Measurements from ENCODE around the gene ACTN4. TPM values are rescaled to one million over a fixed set of nuclear protein-coding genes. Genes with fewer than 3 reads are reported as not detected.
"Not testable (repeated sequence)": the region's sequence is repeated elsewhere in the genome, so short reads cannot be mapped to it uniquely, and the experiment has no call there.

Gene ACTN4
- total RNA-seq (10 to 100 TPM; 52.9 to 57.6 TPM), polyA plus RNA-seq (1 to 10 TPM; 3.2 to 8.5 (median 4.8) TPM), total RNA-seq (19.2 to 106 (median 66.8) reads per million in 6 experiments)

DNA sequence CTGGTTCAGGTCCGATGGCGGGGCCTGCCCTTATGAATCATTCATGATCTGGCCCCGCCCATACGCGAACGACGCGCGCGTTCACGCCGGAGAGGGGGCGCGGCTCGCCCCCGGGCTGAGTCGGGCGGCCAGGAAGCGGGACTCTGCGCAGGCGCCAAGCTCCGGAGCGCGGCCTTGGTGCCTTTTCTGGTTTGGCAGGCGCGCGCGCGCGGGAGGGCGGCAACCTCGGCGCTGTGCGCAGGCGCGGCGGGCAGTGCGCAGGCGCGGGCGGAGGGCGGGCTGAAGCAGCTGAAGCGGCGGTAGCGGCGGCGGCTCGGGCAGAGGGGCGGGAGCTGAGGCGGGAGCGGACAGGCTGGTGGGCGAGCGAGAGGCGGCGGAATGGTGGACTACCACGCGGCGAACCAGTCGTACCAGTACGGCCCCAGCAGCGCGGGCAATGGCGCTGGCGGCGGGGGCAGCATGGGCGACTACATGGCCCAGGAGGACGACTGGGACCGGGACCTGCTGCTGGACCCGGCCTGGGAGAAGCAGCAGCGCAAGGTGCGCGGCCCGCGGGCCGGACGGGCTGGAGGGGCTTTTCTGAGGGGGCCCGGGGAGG, at the start of gene ACTN4:
Gene ACTN4 (plus strand): TSS at position 282 of the 598 bp plus-strand sequence. CDS start 97 bp downstream, at position 379.
- ATAC-seq, result peak; percentile 88 to 94
- H3K4me1 Mint-ChIP-seq, result peaks cover 17 to 50% (median 28%) of the 10 kb centered on the region in 4 donors
- peaks cover 0 to 3% (median 2%) of the 10 kb centered on the region in 3 donors for H3K36me3 Mint-ChIP-seq
- H3K4me3 Mint-ChIP-seq, result peak within 1 kb of the TSS; percentile 86 to 95 (median 91)
- peak; percentile 99 to 100 (median 100) for DNase-seq
- H3K27ac Mint-ChIP-seq, result peak within 1 kb of the TSS; percentile 37 to 94 (median 86)
- no peaks in the 10 kb centered on the region for H3K9me3 Mint-ChIP-seq
- POLR2A ChIA-PET, result interaction anchor here (0.6 to 2.2 kb wide), 11 partner anchors 9 to 590 kb away, joined by 3 to 18 read pairs (median 4); partner anchors contain the start of genes EIF3K, FAM98C, NFKBIB and PSMD8
- peaks cover 12 to 47% (median 31%) of the 10 kb centered on the region in 5 donors for H3K27me3 Mint-ChIP-seq

- POLR2A ChIA-PET, result interaction anchor here (2.0 kb wide), 1 partner anchor 18 kb away, joined by 7 read pairs; the partner anchor contains the start of genes EIF3K and MAP4K1
- Mint-ChIP-seq H3K27me3 (no peaks in the 10 kb centered on the region), H3K4me3 (no peak overlapping the region), H3K36me3 (peaks cover 0 to 57% (median 5%) of the 10 kb centered on the region in 3 donors), H3K4me1 (peaks cover 0 to 5% (median 2%) of the 10 kb centered on the region in 4 donors), H3K27ac (peak overlapping the region in 2 of 10 donors; percentile 20 to 66), H3K9me3 (no peaks in the 10 kb centered on the region)
- no peak for ATAC-seq
- no peak for DNase-seq
Measured at GRCh38 chr19:38599722-38600121, 47.7 kb upstream of the ACTN4 start.

DNA sequence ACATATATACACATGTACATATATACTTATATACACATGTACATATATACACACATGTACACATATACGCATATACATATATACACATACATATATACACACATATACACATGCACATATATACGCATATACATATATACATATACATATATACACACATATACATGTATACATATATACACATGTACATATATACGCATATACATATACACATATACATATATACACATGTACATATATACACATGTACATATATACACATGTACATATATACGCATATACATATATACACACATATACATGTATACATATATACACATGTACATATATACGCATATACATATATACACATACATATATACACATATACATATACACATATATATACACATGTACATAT, 44.6 kb upstream of the ACTN4 start:
- peaks cover 0 to 57% (median 5%) of the 10 kb centered on the region in 3 donors for H3K36me3 Mint-ChIP-seq
- H3K27ac Mint-ChIP-seq, H3K4me1 Mint-ChIP-seq, POLR2A ChIA-PET, H3K27me3 Mint-ChIP-seq, DNase-seq, H3K9me3 Mint-ChIP-seq, ATAC-seq, H3K4me3 Mint-ChIP-seq: not testable (repeated sequence)

GRCh38 chr19:38606131-38606530, 41.3 kb upstream of the ACTN4 start:
- H3K27me3 Mint-ChIP-seq, result no peaks in the 10 kb centered on the region
- POLR2A ChIA-PET, result interaction anchor here (0.5 kb wide), 1 partner anchor 190 kb away, joined by 3 read pairs; no protein-coding TSS in a partner anchor
- DNase-seq (no peak), ATAC-seq (no peak)
- no peak overlapping the region for H3K4me3 Mint-ChIP-seq
- no peaks in the 10 kb centered on the region for H3K9me3 Mint-ChIP-seq
- H3K27ac Mint-ChIP-seq, result peak overlapping the region in 2 of 10 donors; percentile 51 to 56
- peaks cover 0 to 5% (median 4%) of the 10 kb centered on the region in 4 donors for H3K4me1 Mint-ChIP-seq
- H3K36me3 Mint-ChIP-seq, result peaks cover 0 to 73% (median 6%) of the 10 kb centered on the region in 3 donors

GRCh38 chr19:38614289-38614688, 33.2 kb upstream of the ACTN4 start:
- POLR2A ChIA-PET, result no interaction called here
- peaks cover 34 to 62% (median 45%) of the 10 kb centered on the region in 4 donors for H3K4me1 Mint-ChIP-seq

GRCh38 chr19:38615007-38615581, 32.4 kb upstream of the ACTN4 start:
- Mint-ChIP-seq H3K4me1 (peaks cover 38 to 70% (median 52%) of the 10 kb centered on the region in 4 donors), H3K9me3 (no peaks in the 10 kb centered on the region), H3K4me3 (peak overlapping the region in 9 of 10 donors; percentile 57 to 97 (median 79)), H3K27ac (peak overlapping the region; percentile 75 to 100 (median 82)), H3K27me3 (no peaks in the 10 kb centered on the region), H3K36me3 (peaks cover 9 to 64% (median 18%) of the 10 kb centered on the region in 3 donors)
- POLR2A ChIA-PET, result interaction anchor here (0.7 kb wide), 2 partner anchors 95 to 1699 kb away, joined by 5 to 7 read pairs; no protein-coding TSS in a partner anchor
- ATAC-seq (no peak), DNase-seq (no peak)

More at GRCh38 chr19:38614289-38614688, 33.2 kb upstream of the ACTN4 start:
- DNase-seq (no peak), ATAC-seq (no peak)
- H3K4me3 Mint-ChIP-seq, result no peak overlapping the region
- no peak overlapping the region for H3K27ac Mint-ChIP-seq
- no peaks in the 10 kb centered on the region for H3K27me3 Mint-ChIP-seq
- H3K9me3 Mint-ChIP-seq, result no peaks in the 10 kb centered on the region
- H3K36me3 Mint-ChIP-seq, result peaks cover 9 to 69% (median 18%) of the 10 kb centered on the region in 3 donors

DNA sequence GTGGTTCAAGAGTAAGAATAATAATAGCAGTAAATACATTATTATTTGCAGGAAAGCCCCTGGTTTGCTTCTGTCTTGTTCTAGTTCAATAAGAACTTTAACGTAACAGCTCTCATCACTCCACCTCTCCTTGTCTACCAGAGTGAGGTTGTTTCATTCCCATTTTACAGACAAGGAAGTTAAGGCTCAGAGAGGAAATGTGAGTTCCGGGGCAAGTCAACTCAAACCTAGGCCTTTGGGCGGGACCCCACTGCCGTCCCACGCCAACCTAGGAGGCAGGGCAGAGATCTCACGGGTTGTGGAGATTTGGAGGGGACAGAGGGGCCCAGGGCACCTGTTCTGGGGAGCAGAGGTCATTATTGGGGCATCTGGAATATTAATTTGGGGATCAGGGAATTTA, 31.2 kb upstream of the ACTN4 start:
- POLR2A ChIA-PET, result interaction anchor here (0.6 kb wide), 1 partner anchor 19 kb away, joined by 3 read pairs; no protein-coding TSS in a partner anchor
- Mint-ChIP-seq H3K4me3 (peak overlapping the region; percentile 97 to 100 (median 99)), H3K4me1 (peaks cover 38 to 68% (median 55%) of the 10 kb centered on the region in 4 donors), H3K36me3 (peaks cover 9 to 60% (median 12%) of the 10 kb centered on the region in 3 donors), H3K27ac (peak overlapping the region; percentile 93 to 100 (median 99)), H3K27me3 (no peaks in the 10 kb centered on the region), H3K9me3 (no peaks in the 10 kb centered on the region)
- DNase-seq (no peak), ATAC-seq (no peak)

- H3K27ac Mint-ChIP-seq, result peak overlapping the region; percentile 97 to 100 (median 99)
- peak in 3 of 10 donors; percentile 9 to 16 (median 12) for DNase-seq
- H3K4me3 Mint-ChIP-seq, result peak overlapping the region; percentile 97 to 100 (median 99)
- H3K36me3 Mint-ChIP-seq, result peaks cover 9 to 64% (median 14%) of the 10 kb centered on the region in 3 donors
- H3K4me1 Mint-ChIP-seq, result peaks cover 42 to 68% (median 57%) of the 10 kb centered on the region in 4 donors
- H3K9me3 Mint-ChIP-seq, result no peaks in the 10 kb centered on the region
- H3K27me3 Mint-ChIP-seq, result no peaks in the 10 kb centered on the region
- ATAC-seq, result peak in 1 of 2 donors; percentile 1
- POLR2A ChIA-PET, result interaction anchor here (1.8 to 2.6 kb wide), 7 partner anchors 18 to 313 kb away, joined by 5 to 18 read pairs (median 11); partner anchors contain the start of genes FAM98C, MRPS12, PSMD8 and SARS2
Measured at GRCh38 chr19:38617283-38617763, 30.1 kb upstream of the ACTN4 start.

DNA sequence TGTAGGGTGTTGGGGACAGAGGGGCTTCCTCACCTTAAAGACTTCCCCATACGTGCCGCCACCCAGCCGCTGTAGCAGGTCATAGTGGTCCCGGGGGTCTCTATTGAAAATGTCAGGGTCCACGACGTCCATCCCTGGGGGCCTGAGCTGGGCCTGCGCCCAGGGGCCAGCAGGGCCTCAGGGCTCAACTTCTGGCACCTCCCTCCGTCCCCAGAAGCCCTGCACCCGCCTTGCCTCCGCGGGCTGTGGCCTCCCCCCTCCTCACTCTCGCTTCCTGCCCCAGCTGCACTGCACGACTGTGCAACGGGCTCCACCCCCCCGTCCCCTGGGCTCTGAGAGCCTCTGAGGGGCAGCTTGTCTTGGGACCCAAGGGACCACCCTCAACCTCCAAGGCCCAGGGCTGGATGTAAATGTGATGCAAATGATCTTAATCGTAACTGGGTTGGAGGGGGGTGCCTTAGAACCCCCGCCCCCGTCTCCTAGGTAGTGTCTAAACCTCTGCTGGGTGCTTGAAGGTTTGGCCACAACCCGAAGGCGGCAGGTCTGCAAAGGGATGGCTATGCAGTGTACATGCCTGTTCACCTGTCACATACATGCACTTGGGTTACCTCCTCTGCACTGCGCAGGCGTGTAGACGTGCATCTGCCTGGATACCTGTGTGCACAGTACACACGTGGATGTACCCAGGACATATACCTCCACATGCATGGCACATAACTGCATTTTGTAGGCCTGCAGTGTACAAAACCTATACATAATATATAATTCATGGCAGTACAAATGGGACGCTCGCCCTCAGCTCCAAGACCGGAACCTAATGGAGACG, 29.5 kb upstream of the ACTN4 start, which contains the start of gene MAP4K1:
Gene MAP4K1 (minus strand): TSS at position 190 of the 826 bp plus-strand sequence. CDS start 58 bp downstream, at position 132.
- ATAC-seq (peak; percentile 67 to 71), DNase-seq (peak; percentile 50 to 83 (median 62))
- H3K27me3 Mint-ChIP-seq, result no peaks in the 10 kb centered on the region
- H3K4me1 Mint-ChIP-seq, result peaks cover 38 to 68% (median 53%) of the 10 kb centered on the region in 4 donors
- H3K9me3 Mint-ChIP-seq, result no peaks in the 10 kb centered on the region
- POLR2A ChIA-PET, result interaction anchor here (0.6 to 2.6 kb wide), 22 partner anchors 8 to 817 kb away, joined by 3 to 18 read pairs (median 6); partner anchors contain the start of genes ACTN4, CATSPERG, ECH1 and FAM98C
- H3K4me3 Mint-ChIP-seq, result peak within 1 kb of the TSS; percentile 97 to 100 (median 99)
- peaks cover 9 to 64% (median 14%) of the 10 kb centered on the region in 3 donors for H3K36me3 Mint-ChIP-seq
- H3K27ac Mint-ChIP-seq, result peak within 1 kb of the TSS; percentile 97 to 100 (median 99)

GRCh38 chr19:38618590-38619360, 28.7 kb upstream of the ACTN4 start, which contains the start of gene EIF3K:
Gene EIF3K, plus strand, starts transcription at chr19:38619188. Its CDS starts 81 bp downstream, at chr19:38619269.
- ATAC-seq, result peak; percentile 67 to 69
- DNase-seq, result peak; percentile 92 to 98 (median 96)
- Mint-ChIP-seq H3K4me3 (peak within 1 kb of the TSS; percentile 97 to 100 (median 99)), H3K9me3 (no peaks in the 10 kb centered on the region), H3K27ac (peak within 1 kb of the TSS; percentile 97 to 100 (median 99)), H3K36me3 (peaks cover 5 to 64% (median 16%) of the 10 kb centered on the region in 3 donors), H3K4me1 (peaks cover 33 to 60% (median 48%) of the 10 kb centered on the region in 4 donors), H3K27me3 (no peaks in the 10 kb centered on the region)
- POLR2A ChIA-PET, result interaction anchor here (0.6 to 2.6 kb wide), 27 partner anchors 9 to 1215 kb away, joined by 3 to 18 read pairs (median 5); partner anchors contain the start of genes ACTN4, CATSPERG, DYRK1B and ECH1

All from naive thymus-derived CD8-positive, alpha-beta T cell (primary cell).